GM21717 (cell line): ENCODE measurements around the gene KLF8.

Experiments used
- ATAC-seq: cut with Tn5 transposase; IDR thresholded peaks from one replicate; pipeline ENCODE4 v1.9.1; 2021; ENCODE audit warnings: mild to moderate bottlenecking, moderate library complexity; ENCODE audit not compliant: unreplicated experiment

KLF8 gene

GRCh38 chrX:56308726-56309125 lies 76.6 kb downstream of the KLF8 start:
- no peak for ATAC-seq

- ATAC-seq = no peak
These were observed 77.7 kb downstream of the KLF8 start for GRCh38 chrX:56309881-56310280.

GRCh38 chrX:56310581-56310980 lies 78.4 kb downstream of the KLF8 start:
- no peak for ATAC-seq

GRCh38 chrX:56313308-56313707 lies 81.2 kb downstream of the KLF8 start:
- no peak for ATAC-seq

GRCh38 chrX:56314334-56314733 lies 82.2 kb downstream of the KLF8 start:
- no peak for ATAC-seq

GRCh38 chrX:56318076-56318475 lies 85.9 kb downstream of the KLF8 start:
- ATAC-seq = no peak

GRCh38 chrX:56319165-56319564 lies 87.0 kb downstream of the KLF8 start:
- no peak for ATAC-seq
